ENCODE measurements around the gene CELF2.

DNA sequence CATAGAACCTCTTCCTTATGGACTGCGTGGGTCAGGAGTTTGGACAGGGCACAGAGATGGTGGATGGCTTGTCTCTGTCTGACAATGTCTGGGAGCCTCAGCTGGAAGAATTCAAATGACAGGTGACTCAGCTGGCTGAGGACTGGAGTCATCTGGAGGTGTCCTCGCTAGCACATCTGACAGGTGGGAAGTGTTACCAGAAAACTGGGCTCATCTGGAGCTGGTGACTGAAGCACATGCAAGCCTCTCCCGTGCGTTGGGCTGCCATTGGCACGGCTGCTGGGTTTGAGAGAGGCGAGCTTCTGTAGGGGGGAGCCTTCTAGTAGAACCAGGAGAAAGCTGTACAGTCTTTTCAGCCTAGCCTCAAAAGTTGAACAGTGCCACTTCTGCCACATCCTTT, 71.0 kb downstream of the CELF2 start:
- no peak for TF ChIP-seq POLR2A (IDR thresholded peaks at IDR 0.05)
- TF ChIP-seq EP300 (IDR thresholded peaks at IDR 0.05), result no peak

Data from suprapubic skin (tissue), 2 donors.